ENCODE measurements around the gene C1orf94.

Gene C1orf94

GRCh38 chr1:34262921-34263320, 86.2 kb downstream of the C1orf94 start:
- DNase-seq (ENCODE audit: low read depth): no peak

GRCh38 chr1:34263406-34263805, 86.7 kb downstream of the C1orf94 start:
- DNase-seq (ENCODE audit: low read depth): no peak

DNA sequence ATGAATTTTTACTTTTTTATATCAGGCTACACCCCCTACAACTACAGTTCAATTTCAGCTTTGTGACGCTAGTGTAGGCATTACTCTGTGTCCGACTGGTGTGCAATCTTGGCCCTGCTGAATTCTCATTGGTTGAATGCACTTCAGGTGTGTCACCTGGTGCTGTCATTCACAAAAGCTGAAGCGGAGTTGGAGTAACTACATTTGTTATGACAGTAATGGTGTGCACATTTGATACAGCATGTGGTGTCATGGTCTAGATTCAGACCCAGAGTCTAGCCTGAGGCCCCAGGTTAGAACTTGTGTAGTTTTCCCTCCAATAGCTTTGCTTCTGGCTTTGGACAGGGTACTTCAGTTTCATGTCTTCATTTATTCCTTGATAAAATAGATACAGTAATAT, 88.7 kb downstream of the C1orf94 start:
- no peak for DNase-seq (ENCODE audit: low read depth)

GRCh38 chr1:34266127-34266951, 89.6 kb downstream of the C1orf94 start:
- no peak for DNase-seq (ENCODE audit: low read depth)

DNA sequence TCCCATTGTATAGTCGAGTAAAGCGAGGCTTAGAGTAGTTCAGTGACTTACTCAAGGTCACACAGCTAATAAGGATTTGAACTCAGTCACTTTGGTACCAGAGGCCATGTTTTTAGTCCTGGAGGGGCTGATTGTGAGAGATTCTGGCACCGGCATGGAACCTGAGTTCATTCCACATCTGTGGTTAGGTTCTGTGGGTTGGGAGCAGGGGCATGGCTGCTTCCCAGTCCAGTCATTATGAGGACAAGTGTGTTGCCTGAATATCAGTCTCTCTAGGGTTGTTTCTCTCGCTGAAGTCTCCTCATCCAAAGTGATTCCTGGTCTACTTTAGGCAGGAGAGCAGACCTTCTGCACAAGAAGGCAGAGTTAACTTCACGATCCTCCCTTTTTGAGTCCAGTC, 90.6 kb downstream of the C1orf94 start:
- no peak for DNase-seq (ENCODE audit: low read depth)

DNA sequence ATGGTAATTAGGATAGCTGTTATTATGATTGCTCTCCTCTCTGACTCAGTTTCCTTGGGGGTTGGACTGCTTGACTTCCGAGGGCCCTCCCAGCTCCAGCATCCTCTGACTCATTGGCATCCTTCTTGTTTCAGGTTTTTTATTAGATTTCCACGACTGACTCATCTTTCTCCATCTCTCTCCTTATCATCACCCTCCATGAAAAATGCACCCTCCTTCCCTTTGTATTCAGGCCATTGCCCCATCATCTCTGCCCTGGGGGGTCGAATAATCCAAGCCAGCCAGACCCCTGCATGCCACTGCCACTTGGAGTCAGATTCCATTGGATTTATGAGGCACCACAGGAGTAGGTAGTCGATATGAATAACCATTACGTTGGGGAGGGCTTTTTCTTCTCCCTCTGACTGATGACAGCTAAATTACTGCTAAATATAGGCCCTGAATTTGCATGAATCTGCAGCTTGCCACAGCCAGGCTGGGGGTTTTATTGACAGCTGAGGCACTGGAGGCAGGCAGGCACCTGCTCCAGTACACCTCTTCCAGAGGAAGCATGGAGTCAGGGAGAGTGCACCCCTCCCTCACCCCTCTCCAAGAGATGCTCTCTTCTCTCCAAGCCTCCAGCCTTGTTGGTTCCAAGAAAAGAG, 91.7 kb downstream of the C1orf94 start:
- DNase-seq (ENCODE audit: low read depth): no peak

Data from stimulated activated CD8-positive, alpha-beta memory T cell treated with anti-CD3 and anti-CD28 coated beads, Interleukin-15, amount 100 ng/mL, for 1 hour (primary cell).